GM23248 (cell line): Measurements from ENCODE around the gene PPP6R1. TPM values are rescaled to one million over a fixed set of nuclear protein-coding genes. Genes with fewer than 3 reads are reported as not detected.

Experiments used
- DNase-seq: peaks from one replicate; pipeline ENCODE4 v3.0.0-alpha.2; 2015
- H2AFZ ChIP-seq: fragments of 200-600 bp; sonication (generic); 2 replicates; pipeline ENCODE4 v1.6.1; 2016; ENCODE audit warnings: antibody characterized with exemption
- H3F3A ChIP-seq: fragments of 200-600 bp; sonication (generic); 2 replicates; pipeline ENCODE4 v1.6.1; 2016; ENCODE audit warnings: mild to moderate bottlenecking, antibody characterized with exemption, mixed run types; ENCODE audit not compliant: insufficient read depth
- H3K27ac ChIP-seq: fragments of 200-600 bp; sonication (generic); 2 replicates; pipeline ENCODE4 v1.5.1; 2016; ENCODE audit warnings: mild to moderate bottlenecking
- H3K27me3 ChIP-seq: fragments of 200-600 bp; sonication (generic); replicated peaks from 2 replicates; pipeline ENCODE4 v1.6.1; 2016; ENCODE audit warnings: mild to moderate bottlenecking; ENCODE audit not compliant: insufficient read depth
- H3K36me3 ChIP-seq: fragments of 200-600 bp; sonication (generic); 2 replicates; pipeline ENCODE4 v1.6.1; 2016; ENCODE audit warnings: low read depth, mild to moderate bottlenecking
- H3K4me1 ChIP-seq: fragments of 200-600 bp; sonication (generic); 2 replicates; pipeline ENCODE4 v1.6.1; 2016; ENCODE audit warnings: mild to moderate bottlenecking; ENCODE audit not compliant: insufficient read depth
- H3K4me2 ChIP-seq: fragments of 200-600 bp; sonication (generic); one replicate; pipeline ENCODE4 v1.6.1; 2016; ENCODE audit warnings: mild to moderate bottlenecking; ENCODE audit not compliant: unreplicated experiment
- H3K4me3 ChIP-seq: fragments of 200-600 bp; sonication (generic); 2 replicates; pipeline ENCODE4 v1.5.1; 2016; ENCODE audit warnings: mild to moderate bottlenecking
- H3K79me2 ChIP-seq: fragments of 200-600 bp; sonication (generic); 2 replicates; pipeline ENCODE4 v1.6.1; 2016; ENCODE audit warnings: mild to moderate bottlenecking; ENCODE audit not compliant: insufficient read depth
- H3K9ac ChIP-seq: fragments of 200-600 bp; sonication (generic); 2 replicates; pipeline ENCODE4 v1.6.1; 2016; ENCODE audit warnings: mild to moderate bottlenecking
- H3K9me2 ChIP-seq: fragments of 200-600 bp; sonication (generic); 2 replicates; pipeline ENCODE4 v1.6.1; 2016; ENCODE audit warnings: mixed run types, mild to moderate bottlenecking, moderate library complexity; ENCODE audit not compliant: insufficient read depth
- H3K9me3 ChIP-seq: fragments of 200-600 bp; sonication (generic); one replicate; pipeline ENCODE4 v1.6.1; 2017; ENCODE audit warnings: low read depth
- H4K20me1 ChIP-seq: fragments of 200-600 bp; sonication (generic); 2 replicates; pipeline ENCODE4 v1.6.0; 2016; ENCODE audit not compliant: insufficient read depth
- EZH2 ChIP-seq: fragments of 200-600 bp; sonication (generic); IDR thresholded peaks from 2 replicates; pipeline ENCODE4 v1.6.1; 2018; ENCODE audit warnings: antibody characterized with exemption, mild to moderate bottlenecking; ENCODE audit not compliant: insufficient read depth, poor library complexity, severe bottlenecking
- EZH2phosphoT487 ChIP-seq: fragments of 200-600 bp; sonication (generic); IDR thresholded peaks from 2 replicates; pipeline ENCODE4 v1.6.1; 2018; ENCODE audit warnings: antibody characterized with exemption, moderate library complexity, mild to moderate bottlenecking, low read depth; ENCODE audit not compliant: insufficient read depth
- WGBS, 2 experiments: methylation state at CpG; one replicate each; pipeline ENCODE4 v1.1.6; 2015 to 2017; ENCODE audit warnings: low lambda C conversion rate in 2 of 2, low coverage in 1 of 2; ENCODE audit errors: missing lambda C conversion rate in 2 of 2; 5-methylcytosine and 5-hydroxymethylcytosine counted together
- in situ Hi-C: fragments of 300-500 bp; cut with MboI; formaldehyde crosslinking; loops from 2 replicates; pipeline ENCODE4 v1.15.0; 2020
- polyA plus RNA-seq: library from polyadenylated mRNA; unstranded; fragments of >200 nt; fragmentation: Nextera tagmentation; extraction: Ambion mirVana; gene quantifications from 2 replicates; pipeline ENCODE4 v1.2.1, GENCODE V29; 2016
- total RNA-seq: library from RNA; depleted of rRNA; stranded (reverse); fragments of >200 nt; shearing (Covaris generic); gene quantifications from 2 replicates; pipeline ENCODE4 v1.2.3, GENCODE V29; 2014

PPP6R1 gene
- total and polyA plus RNA-seq, 2 experiments from 2014 or later, result 9.7 to 36.9 TPM

GRCh38 chr19:55258476-55258827 lies 365 bp downstream of the PPP6R1 start:
- H3K4me3 ChIP-seq, result peak overlapping the region; percentile 98
- H3K36me3 ChIP-seq, result no peaks in the 10 kb centered on the region; the same call in 1 of the 2 replicates
- TF ChIP-seq EZH2phosphoT487 (no peak), EZH2 (no peak)
- peak; percentile 52 for DNase-seq
- H3K27ac ChIP-seq, result peak overlapping the region; percentile 78
- peaks cover 26% of the 10 kb centered on the region for H3K4me1 ChIP-seq
- in situ Hi-C loops, result no loop called here
- WGBS, 2 experiments, result 0 to 9% methylated on average over 4 to 10 of the region's 53 CpGs
- peaks cover 32% of the 10 kb centered on the region for H3F3A ChIP-seq
- H3K27me3 ChIP-seq, result no peaks in the 10 kb centered on the region
- peaks cover 6% of the 10 kb centered on the region; the same call in 1 of the 2 replicates for H4K20me1 ChIP-seq
- peak overlapping the region; percentile 40 for H3K4me2 ChIP-seq
- peak overlapping the region; percentile 96 for H3K9ac ChIP-seq
- no peaks in the 10 kb centered on the region for H3K9me3 ChIP-seq
- H2AFZ ChIP-seq, result peak overlapping the region; percentile 74
- no peaks in the 10 kb centered on the region for H3K9me2 ChIP-seq
- peaks cover 52% of the 10 kb centered on the region for H3K79me2 ChIP-seq

GRCh38 chr19:55257461-55258420 lies 1.1 kb downstream of the PPP6R1 start:
- H3K27ac ChIP-seq, result peak overlapping the region; percentile 78
- 4% methylated on average over 35 to 51 of the region's 51 CpGs for WGBS, 2 experiments
- H3K27me3 ChIP-seq, result no peaks in the 10 kb centered on the region
- peaks cover 32% of the 10 kb centered on the region for H3F3A ChIP-seq
- H2AFZ ChIP-seq, result no peak overlapping the region
- peaks cover 6% of the 10 kb centered on the region; the same call in 1 of the 2 replicates for H4K20me1 ChIP-seq
- peak; percentile 61 for DNase-seq
- H3K36me3 ChIP-seq, result no peaks in the 10 kb centered on the region; the same call in 1 of the 2 replicates
- H3K4me3 ChIP-seq, result peak overlapping the region; percentile 98
- peak overlapping the region; percentile 97 for H3K4me2 ChIP-seq
- TF ChIP-seq EZH2phosphoT487 (no peak), EZH2 (no peak)
- H3K9me2 ChIP-seq, result no peaks in the 10 kb centered on the region
- H3K9me3 ChIP-seq, result no peaks in the 10 kb centered on the region
- H3K4me1 ChIP-seq, result peaks cover 26% of the 10 kb centered on the region
- peak overlapping the region; percentile 96 for H3K9ac ChIP-seq
- in situ Hi-C loops, result no loop called here
- H3K79me2 ChIP-seq, result peaks cover 59% of the 10 kb centered on the region

- in situ Hi-C loops, result no loop called here
These were observed 2.0 kb downstream of the PPP6R1 start for GRCh38 chr19:55256562-55257460.

More at GRCh38 chr19:55256562-55257460, 2.0 kb downstream of the PPP6R1 start:
- peak overlapping the region; percentile 98 for H3K4me3 ChIP-seq
- no peaks in the 10 kb centered on the region for H3K36me3 ChIP-seq
- peak; percentile 41 for DNase-seq
- H3F3A ChIP-seq, result peaks cover 32% of the 10 kb centered on the region
- H3K9me2 ChIP-seq, result no peaks in the 10 kb centered on the region
- H3K79me2 ChIP-seq, result peaks cover 68% of the 10 kb centered on the region
- peak overlapping the region; percentile 96 for H3K9ac ChIP-seq
- 44 to 47% methylated on average over 22 of the region's 22 CpGs for WGBS, 2 experiments
- H3K9me3 ChIP-seq, result no peaks in the 10 kb centered on the region
- H3K4me1 ChIP-seq, result peaks cover 26% of the 10 kb centered on the region
- TF ChIP-seq EZH2phosphoT487, result no peak
- TF ChIP-seq EZH2, result no peak
- peak overlapping the region; percentile 97 for H3K4me2 ChIP-seq
- H3K27me3 ChIP-seq, result no peaks in the 10 kb centered on the region
- H2AFZ ChIP-seq, result no peak overlapping the region
- H4K20me1 ChIP-seq, result peaks cover 6% of the 10 kb centered on the region; the same call in 1 of the 2 replicates
- H3K27ac ChIP-seq, result peak overlapping the region; percentile 78
